Esophagus muscularis mucosa (tissue), 4 donors: Measurements from ENCODE around the gene SPIRE2. TPM values are rescaled to one million over a fixed set of nuclear protein-coding genes. Genes with fewer than 3 reads are reported as not detected.

Experiments used
- DNase-seq: peaks from one replicate; pipeline ENCODE4 v3.0.0-alpha.2; 2017; ENCODE audit errors: extremely low spot score
- H3K27ac ChIP-seq, 4 donors: fragments of 200-600 bp; sonication (generic); replicated peaks in 1 of 4; 1 replicate in 3 of 4; 2 replicates in 1 of 4; pipeline ENCODE4 v1.5.1; 2016 to 2019; ENCODE audit warnings: mild to moderate bottlenecking in 1 of 4
- H3K27me3 ChIP-seq, 4 donors: fragments of 200-600 bp; sonication (generic); one replicate each; pipeline versions ENCODE4 v1.5.1 to v1.6.0; 2016 to 2019
- H3K36me3 ChIP-seq, 4 donors: fragments of 200-600 bp; sonication (generic); one replicate each; pipeline ENCODE4 v1.5.1; 2016 to 2019
- H3K4me1 ChIP-seq, 4 donors: fragments of 200-600 bp; sonication (generic); one replicate each; pipeline ENCODE4 v1.5.1; 2016 to 2019
- H3K4me3 ChIP-seq, 4 donors: fragments of 200-600 bp; sonication (generic); 1 replicate in 2 of 4; 2 replicates in 2 of 4; pipeline ENCODE4 v1.5.1; 2016 to 2019; ENCODE audit warnings: mild to moderate bottlenecking in 4 of 4, moderate library complexity in 1 of 4
- H3K9me3 ChIP-seq, 4 donors: fragments of 200-600 bp; sonication (generic); 1 replicate in 3 of 4; 2 replicates in 1 of 4; pipeline ENCODE4 v1.5.1; 2016 to 2019
- CTCF ChIP-seq, 3 experiments: fragments of 200-600 bp in 2 of 3; fragments of 450-650 bp in 1 of 3; sonication (generic) in 2 of 3; IDR thresholded peaks; one replicate each; pipeline ENCODE4 v1.5.1; 2017 to 2019; ENCODE audit warnings: antibody characterized with exemption in 3 of 3, mild to moderate bottlenecking in 2 of 3, moderate library complexity in 1 of 3
- EP300 ChIP-seq: sonication (generic); formaldehyde crosslinking; IDR thresholded peaks from one replicate; pipeline ENCODE4 v1.6.1; 2017; ENCODE audit warnings: antibody characterized with exemption
- POLR2A ChIP-seq: fragments of 450-650 bp; IDR thresholded peaks from one replicate; pipeline ENCODE4 v1.6.1; 2017; ENCODE audit warnings: antibody characterized with exemption, moderate library complexity, mild to moderate bottlenecking, low read depth
- POLR2AphosphoS5 ChIP-seq, 2 donors: sonication (generic); formaldehyde crosslinking; IDR thresholded peaks; one replicate each; pipeline ENCODE4 v1.6.1; 2017; ENCODE audit warnings: antibody characterized with exemption in 2 of 2
- WGBS: methylation state at CpG from one replicate; pipeline ENCODE4 v1.1.5; 2018; 5-methylcytosine and 5-hydroxymethylcytosine counted together
- intact Hi-C: fragments of 100-400 bp; cut with DNase I; formaldehyde crosslinking; loops from one replicate; pipeline ENCODE4 v1.15.1; 2023
- total RNA-seq, 4 donors: library from RNA; depleted of rRNA; stranded (reverse); fragments of >200 nt; gene quantifications; one replicate each; pipeline versions ENCODE4 v1.1.0 to v1.2.1, GENCODE V29; 2016

SPIRE2 gene
- total RNA-seq, 4 donors from 2014 or later, result 1.8 to 7.2 (median 4.2) TPM

- Histone ChIP-seq H3K27ac (no peak overlapping the region), H3K9me3 (no peaks in the 10 kb centered on the region), H3K4me3 (no peak overlapping the region), H3K4me1 (peaks cover 0 to 6% (median 4%) of the 10 kb centered on the region in 4 donors), H3K27me3 (no peaks in the 10 kb centered on the region), H3K36me3 (peaks cover 0 to 3% (median 0%) of the 10 kb centered on the region in 4 donors)
- intact Hi-C loops, result no loop called here
- TF ChIP-seq POLR2AphosphoS5 (IDR thresholded peaks at IDR 0.05) (no peak), CTCF (IDR thresholded peaks at IDR 0.05) (no peak), POLR2A (no peak), EP300 (no peak)
- whole genome bisulfite sequencing, result 93% methylated on average over 11 of the region's 22 CpGs
- no peak for DNase-seq
These were observed 27.7 kb downstream of the SPIRE2 start for GRCh38 chr16:89855986-89856385.

GRCh38 chr16:89858973-89859614 lies 30.8 kb downstream of the SPIRE2 start:
- intact Hi-C loops, result no loop called here
- no peak for TF ChIP-seq EP300
- TF ChIP-seq POLR2A, result no peak
- no peak for TF ChIP-seq POLR2AphosphoS5 (IDR thresholded peaks at IDR 0.05)
- no peak for TF ChIP-seq CTCF (IDR thresholded peaks at IDR 0.05)

GRCh38 chr16:89859615-89860007 lies 31.3 kb downstream of the SPIRE2 start:
- Histone ChIP-seq H3K4me1 (peaks cover 13 to 19% (median 15%) of the 10 kb centered on the region in 4 donors), H3K27me3 (no peaks in the 10 kb centered on the region), H3K4me3 (no peak overlapping the region), H3K36me3 (peaks cover 0 to 3% (median 0%) of the 10 kb centered on the region in 4 donors), H3K27ac (no peak overlapping the region), H3K9me3 (no peaks in the 10 kb centered on the region)
- intact Hi-C loops, result loop anchor here (5.0 to 10.0 kb wide), 3 partner anchors 45 to 155 kb away; partner anchors contain the start of genes FANCA and SPATA2L
- WGBS, result 89% methylated on average over 16 of the region's 16 CpGs
- no peak for DNase-seq
- no peak for TF ChIP-seq CTCF (IDR thresholded peaks at IDR 0.05)
- TF ChIP-seq POLR2A, result no peak

More at GRCh38 chr16:89858973-89859614, 30.8 kb downstream of the SPIRE2 start:
- Histone ChIP-seq H3K36me3 (peaks cover 0 to 3% (median 0%) of the 10 kb centered on the region in 4 donors), H3K4me1 (peaks cover 13 to 16% (median 14%) of the 10 kb centered on the region in 4 donors), H3K27ac (no peak overlapping the region), H3K4me3 (no peak overlapping the region), H3K27me3 (no peaks in the 10 kb centered on the region), H3K9me3 (no peaks in the 10 kb centered on the region)
- DNase-seq, result no peak
- WGBS, result 88% methylated on average over 16 of the region's 25 CpGs

- no peaks in the 10 kb centered on the region for H3K9me3 ChIP-seq
- DNase-seq, result no peak
These were observed 32.6 kb downstream of the SPIRE2 start for GRCh38 chr16:89860747-89861304.

More at GRCh38 chr16:89860747-89861304, 32.6 kb downstream of the SPIRE2 start:
- 51% methylated on average over 9 of the region's 28 CpGs for WGBS
- TF ChIP-seq CTCF (IDR thresholded peaks at IDR 0.05) (peak; percentile 94 to 100 (median 96)), POLR2AphosphoS5 (IDR thresholded peaks at IDR 0.05) (peak in 1 of 2 donors; percentile 25), POLR2A (no peak), EP300 (no peak)
- Histone ChIP-seq H3K36me3 (peaks cover 0 to 3% (median 0%) of the 10 kb centered on the region in 4 donors), H3K4me1 (peaks cover 13 to 19% (median 15%) of the 10 kb centered on the region in 4 donors), H3K4me3 (no peak overlapping the region), H3K27me3 (no peaks in the 10 kb centered on the region), H3K27ac (no peak overlapping the region)
- intact Hi-C loops, result loop anchor here (5.0 to 10.0 kb wide), 3 partner anchors 46 to 156 kb away; partner anchors contain the start of genes FANCA and SPATA2L
